HG03025 (cell line): ENCODE measurements around the gene CLCN5.

ENCODE experiments used
- ATAC-seq: cut with Tn5 transposase; IDR thresholded peaks from one replicate; pipeline ENCODE4 v1.9.1; 2021; ENCODE audit warnings: mild to moderate bottlenecking, moderate library complexity; ENCODE audit not compliant: unreplicated experiment, low FRiP score

Gene CLCN5

DNA sequence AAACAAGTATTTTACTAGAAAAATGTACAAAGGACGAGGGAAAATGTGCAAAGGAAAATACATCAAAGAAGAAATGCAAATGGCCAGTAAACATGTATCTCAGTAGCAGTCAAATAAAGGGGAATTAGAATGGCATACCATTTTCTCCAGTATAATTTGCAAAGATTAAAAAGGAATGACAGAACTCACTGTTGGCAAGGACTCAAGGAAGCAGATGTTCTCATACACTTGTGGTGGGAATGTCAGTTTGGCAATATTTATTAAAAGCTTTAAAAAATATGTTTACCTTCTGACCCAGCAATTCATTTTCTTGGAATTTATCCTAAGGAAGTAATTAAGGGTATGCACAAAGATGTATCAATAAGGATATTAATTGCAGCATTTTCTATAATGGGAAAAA lies 7.6 kb downstream of the CLCN5 start:
- ATAC-seq = no peak

DNA sequence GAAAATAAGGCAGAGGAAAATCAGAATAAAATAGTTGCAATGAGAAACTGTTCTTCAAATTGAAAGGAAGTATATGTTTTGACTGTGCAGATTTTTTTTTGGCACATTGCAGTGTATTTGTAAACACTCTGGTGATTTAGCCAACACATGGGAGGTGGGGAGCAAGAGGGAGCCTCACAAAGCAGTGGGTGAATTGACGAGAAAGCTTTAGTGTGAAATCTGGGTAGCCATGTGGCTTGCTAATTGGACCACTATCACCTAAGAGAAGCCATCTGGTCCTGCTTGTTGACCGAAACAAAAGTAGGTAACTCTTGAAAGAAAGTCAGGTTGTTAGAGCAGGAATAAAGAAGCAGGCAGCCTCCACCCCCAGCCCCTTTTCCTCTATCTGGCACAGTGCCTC lies 10.4 kb downstream of the CLCN5 start:
- ATAC-seq = no peak

GRCh38 chrX:49934148-49934547 lies 11.8 kb downstream of the CLCN5 start:
- ATAC-seq = no peak

- ATAC-seq = no peak
Measured at GRCh38 chrX:49934729-49935128, 12.3 kb downstream of the CLCN5 start.

GRCh38 chrX:49947781-49948180 lies 25.4 kb downstream of the CLCN5 start:
- no peak for ATAC-seq

- ATAC-seq = no peak
Measured at GRCh38 chrX:49949961-49950360, 27.6 kb downstream of the CLCN5 start.

DNA sequence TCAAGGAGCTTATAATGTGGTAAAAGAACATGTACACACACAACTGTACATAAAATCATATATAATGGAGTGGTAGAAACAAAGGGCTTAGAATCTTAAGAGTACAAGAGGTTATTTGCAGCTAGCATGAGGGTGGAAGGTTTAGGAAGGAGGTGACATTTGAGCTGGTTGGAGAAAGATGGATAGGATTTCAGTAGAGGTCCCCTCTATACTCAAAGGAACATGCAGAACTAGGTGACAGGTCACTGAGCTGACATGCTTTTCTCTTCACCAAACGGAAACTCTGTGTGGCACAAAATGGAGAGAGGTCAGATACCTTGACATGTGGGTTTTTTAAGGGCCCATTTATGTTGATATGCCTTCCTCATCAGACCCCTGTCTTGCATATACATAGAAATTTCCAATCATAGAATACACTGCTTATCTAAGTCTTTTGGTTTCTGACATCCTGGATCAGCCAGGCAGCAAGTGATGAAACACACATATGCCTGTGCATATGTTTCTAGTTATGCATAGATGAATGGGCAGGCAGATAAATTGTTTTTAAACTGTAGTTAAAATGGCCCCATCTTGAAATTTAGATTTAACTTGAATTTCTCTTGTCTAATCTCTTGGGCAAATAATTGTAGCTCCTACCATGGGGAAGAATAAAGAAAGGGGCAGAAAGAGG lies 29.3 kb downstream of the CLCN5 start:
- no peak for ATAC-seq

DNA sequence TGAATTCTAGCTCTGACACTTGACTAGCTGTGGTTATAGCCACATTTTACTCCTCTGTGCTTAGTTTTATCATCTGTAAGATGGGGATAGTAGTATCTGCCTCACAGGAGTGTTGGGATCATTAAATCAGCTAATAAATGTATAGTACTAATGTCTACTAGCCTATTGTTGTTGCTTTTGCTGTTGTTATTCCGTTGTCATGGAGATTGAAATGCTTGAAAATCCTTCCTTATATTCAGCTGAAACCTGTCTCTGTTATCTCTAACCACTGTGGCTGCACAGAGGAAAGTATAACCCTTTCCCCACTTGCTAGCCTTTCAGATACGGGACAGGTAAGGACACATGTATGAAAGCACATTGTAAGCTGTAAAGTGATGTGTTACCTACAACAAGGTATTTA lies 33.9 kb downstream of the CLCN5 start:
- ATAC-seq = no peak

DNA sequence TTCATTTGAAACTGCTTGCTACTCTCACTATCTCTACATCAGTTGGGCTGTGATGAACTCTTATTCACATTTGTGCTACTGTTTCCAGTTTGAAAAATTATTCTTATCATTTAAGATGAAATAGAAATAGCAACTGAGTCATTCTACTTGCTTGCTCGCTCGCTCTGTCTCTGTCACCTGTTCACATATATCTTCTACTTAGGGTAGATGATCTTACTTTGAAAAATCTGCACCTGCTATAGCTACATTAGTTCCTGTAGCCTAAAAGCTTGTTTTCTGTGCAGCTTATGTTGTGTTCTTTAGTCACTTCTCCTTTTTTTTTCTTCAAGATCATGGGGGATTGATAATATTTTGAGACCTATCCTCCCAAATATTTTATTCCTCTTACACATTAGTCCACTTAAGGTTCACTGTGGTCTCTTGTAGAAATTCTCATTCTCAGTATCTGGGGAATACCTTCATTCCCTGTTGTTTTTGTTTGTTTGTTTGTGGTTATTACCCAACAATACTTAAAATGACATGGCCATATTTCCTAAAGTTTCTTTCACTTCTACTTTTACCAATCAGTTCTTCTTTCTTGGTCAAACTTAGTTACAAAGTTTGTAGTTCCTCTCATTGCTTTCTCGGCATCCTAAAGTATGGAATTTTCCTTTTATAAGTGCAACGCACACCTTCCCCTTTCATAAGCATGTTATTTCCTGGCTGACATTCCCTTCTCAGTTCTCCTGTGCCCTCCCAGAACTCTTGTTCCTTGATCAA lies 36.5 kb downstream of the CLCN5 start:
- no peak for ATAC-seq

GRCh38 chrX:49959602-49960001 lies 37.2 kb downstream of the CLCN5 start:
- ATAC-seq = no peak

DNA sequence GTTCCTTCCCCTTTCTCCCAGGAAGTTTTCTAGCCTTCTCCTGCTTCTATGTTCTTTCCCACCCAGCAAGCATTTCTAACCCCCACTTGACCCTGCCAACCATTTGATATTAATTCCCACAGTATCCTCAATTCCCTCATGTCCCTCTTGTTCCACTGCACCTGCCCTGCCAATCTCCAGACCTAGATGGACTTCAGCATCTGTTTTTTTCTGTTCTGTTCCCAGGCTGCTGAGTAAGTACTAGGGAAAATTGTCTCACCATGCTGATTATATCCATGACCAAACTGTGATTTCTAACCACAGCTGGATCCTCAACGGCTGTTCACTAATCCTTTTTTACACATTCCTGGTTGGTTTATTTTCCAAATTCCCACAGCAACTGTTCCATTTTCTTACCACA lies 37.7 kb downstream of the CLCN5 start:
- no peak for ATAC-seq

GRCh38 chrX:49970674-49971073 lies 48.3 kb downstream of the CLCN5 start:
- no peak for ATAC-seq

DNA sequence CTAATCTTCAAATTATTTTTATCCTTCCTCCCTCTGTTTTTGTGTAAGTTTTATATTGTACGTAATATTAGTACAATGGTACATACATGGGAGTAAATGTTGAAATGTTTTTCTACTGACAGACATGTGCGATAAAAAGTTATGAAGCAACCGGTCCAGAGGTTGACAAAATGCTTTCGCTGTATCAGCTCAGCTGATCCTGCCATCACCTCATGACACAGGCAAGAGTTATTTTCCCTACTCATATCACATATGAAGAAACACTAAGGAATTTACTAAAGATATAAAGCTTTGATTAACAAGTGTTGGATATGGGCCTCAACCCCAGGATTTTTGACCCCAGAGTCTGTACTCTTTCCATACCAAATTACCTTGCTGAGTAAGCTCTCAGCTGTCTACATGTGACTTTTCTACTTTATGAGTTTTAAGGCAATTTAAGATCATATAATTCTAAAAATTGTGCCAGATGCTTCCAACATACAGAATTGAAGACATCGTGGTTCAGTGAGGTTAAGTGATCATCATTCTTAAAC lies 50.0 kb downstream of the CLCN5 start:
- ATAC-seq = no peak

DNA sequence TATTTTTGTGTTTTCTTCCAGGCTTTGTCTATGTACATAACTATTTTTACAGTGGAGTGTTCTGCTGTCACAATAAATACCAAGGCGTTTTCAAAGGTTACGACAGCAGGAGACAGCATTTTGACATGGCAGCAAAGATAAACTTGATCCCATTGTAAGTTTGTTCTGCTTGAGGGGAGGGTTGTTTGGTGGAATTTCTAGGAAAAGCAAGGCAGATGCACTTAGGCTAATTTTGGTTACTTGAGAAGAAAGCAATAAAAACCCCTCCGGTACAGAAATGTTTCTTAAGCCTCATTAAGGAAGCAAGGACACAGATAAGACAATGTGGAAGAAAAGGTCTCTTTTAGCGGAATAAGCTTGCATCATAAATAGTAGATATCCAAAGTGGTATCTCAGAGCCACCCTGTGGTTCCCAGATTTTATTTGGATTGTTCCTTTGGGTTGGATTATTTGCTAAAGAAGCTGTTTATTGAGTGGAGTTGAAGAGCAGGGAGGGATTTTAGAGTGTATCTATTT lies 54.3 kb downstream of the CLCN5 start:
- no peak for ATAC-seq

GRCh38 chrX:49977319-49978090 lies 55.1 kb downstream of the CLCN5 start:
- ATAC-seq = no peak

- ATAC-seq = no peak
Measured at GRCh38 chrX:49978176-49978575, 55.8 kb downstream of the CLCN5 start.

DNA sequence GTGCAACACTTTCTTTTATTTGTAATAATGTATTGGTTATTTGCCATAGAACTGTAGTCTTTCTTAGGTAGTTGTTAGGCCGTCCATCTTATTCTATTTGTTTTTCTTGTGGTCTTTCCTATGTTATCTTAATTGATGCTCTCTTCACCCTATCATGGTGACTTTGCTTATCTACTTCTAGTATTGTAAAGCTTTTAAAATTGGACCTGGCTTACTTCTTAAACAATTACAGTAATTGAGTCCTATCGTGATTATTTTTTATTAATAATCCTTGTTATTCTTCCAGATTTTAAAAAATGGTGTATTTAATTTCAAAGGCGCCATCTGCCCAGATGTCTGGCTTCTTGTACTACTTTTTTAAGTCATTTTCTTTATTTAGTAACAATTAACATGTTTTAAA lies 63.7 kb downstream of the CLCN5 start:
- ATAC-seq = no peak

DNA sequence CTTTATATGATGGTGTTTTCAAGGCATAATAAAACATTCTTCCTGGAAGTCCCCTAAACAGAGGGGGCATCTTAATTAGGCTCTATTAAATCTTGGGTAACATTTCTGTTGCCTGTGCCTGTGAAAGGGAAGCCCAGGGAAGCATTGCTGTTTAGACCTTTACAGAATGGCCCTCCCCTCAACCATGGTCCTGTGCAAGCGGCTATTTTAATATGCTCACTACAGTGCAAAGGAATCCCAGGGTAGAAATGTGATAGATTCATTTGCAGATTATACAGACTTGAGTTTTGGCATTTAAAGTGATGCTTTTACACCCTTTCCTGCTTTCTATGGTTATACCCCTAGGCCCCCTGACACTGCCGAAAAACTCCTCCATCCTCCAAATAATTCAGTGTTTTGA lies 65.3 kb downstream of the CLCN5 start:
- ATAC-seq = no peak

GRCh38 chrX:49988143-49988542 lies 65.7 kb downstream of the CLCN5 start:
- ATAC-seq = no peak

- no peak for ATAC-seq
Measured at GRCh38 chrX:49991758-49992157, 69.4 kb downstream of the CLCN5 start.

DNA sequence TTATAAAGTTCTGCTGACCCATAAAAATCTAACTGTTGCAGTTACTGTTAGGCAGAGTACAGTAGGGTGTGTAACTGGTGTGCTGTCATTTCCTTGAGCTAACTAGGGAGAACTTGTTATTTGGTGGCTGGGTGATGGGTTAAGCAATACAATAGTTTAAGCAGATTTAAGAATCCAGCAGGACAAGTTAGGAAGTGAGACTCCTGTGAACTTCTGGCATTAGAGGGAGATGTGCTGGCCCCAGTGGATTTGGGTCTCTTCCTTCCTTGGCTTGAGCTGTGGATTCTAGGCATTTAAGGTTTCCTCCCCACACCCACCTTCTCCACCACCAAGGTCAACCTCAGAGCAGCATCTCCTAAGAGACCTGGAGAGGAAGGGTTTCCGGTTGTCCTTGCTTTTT lies 70.5 kb downstream of the CLCN5 start:
- ATAC-seq = no peak
